ENCODE results near the gene HPD. TPM values are rescaled to one million over a fixed set of nuclear protein-coding genes. Genes with fewer than 3 reads are reported as not detected.

Gene HPD
- total RNA-seq, 8 experiments from 2014 or later: 0.19 to 0.46 (median 0.21) TPM; not detected in 5

- Histone ChIP-seq H3K4me3 (peak overlapping the region; percentile 33 to 59 (median 44)), H3K4me1 (replicated peaks in 1 of 2) (peaks cover 17 to 20% of the 10 kb centered on the region in 2 donors), H3K27ac (peak overlapping the region in 1 of 2 donors; percentile 34)
- in situ Hi-C loops (cut with MboI; ENCODE audit: low pct_unique_long_range_greater_than_20kb in 2 of 9, low sequenced_read_pairs in 9 of 9, unreplicated experiment in 9 of 9): no loop called here
- peak; percentile 82 to 90 (median 84) for ATAC-seq (replicated peaks in 6 of 8)
- WGBS, 10 experiments: 0 to 14% (median 0%) methylated on average over 1 to 7 of the region's 46 CpGs; no CpG with 5 or more reads in 5 of the 10 experiments
Measured at GRCh38 chr12:121811434-121812319, 47.0 kb downstream of the HPD start.

GRCh38 chr12:121810833-121811433, 47.7 kb downstream of the HPD start:
- no peak for ATAC-seq (replicated peaks in 6 of 8)
- WGBS, 10 experiments: 0 to 100% (median 69%) methylated on average over 1 to 5 of the region's 6 CpGs
- in situ Hi-C loops (cut with MboI; ENCODE audit: low pct_unique_long_range_greater_than_20kb in 2 of 9, low sequenced_read_pairs in 9 of 9, unreplicated experiment in 9 of 9): no loop called here
- peak overlapping the region in 4 of 5 donors; percentile 39 to 59 (median 47) for H3K4me3 ChIP-seq
- H3K4me1 ChIP-seq (replicated peaks in 1 of 2): peaks cover 17 to 21% of the 10 kb centered on the region in 2 donors
- no peak overlapping the region for H3K27ac ChIP-seq

- H3K4me3 ChIP-seq: no peak overlapping the region
- peaks cover 17 to 21% of the 10 kb centered on the region in 2 donors for H3K4me1 ChIP-seq (replicated peaks in 1 of 2)
- H3K27ac ChIP-seq: no peak overlapping the region
- no peak for ATAC-seq (replicated peaks in 6 of 8)
- in situ Hi-C loops (cut with MboI; ENCODE audit: low pct_unique_long_range_greater_than_20kb in 2 of 9, low sequenced_read_pairs in 9 of 9, unreplicated experiment in 9 of 9): no loop called here
- WGBS, 10 experiments: 33 to 100% (median 80%) methylated on average over 1 of the region's 33 CpGs; no CpG with 5 or more reads in 7 of the 10 experiments
Measured at GRCh38 chr12:121810234-121810817, 48.3 kb downstream of the HPD start.

GRCh38 chr12:121809712-121810116, 48.9 kb downstream of the HPD start:
- in situ Hi-C loops (cut with MboI; ENCODE audit: low pct_unique_long_range_greater_than_20kb in 2 of 9, low sequenced_read_pairs in 9 of 9, unreplicated experiment in 9 of 9): no loop called here

DNA sequence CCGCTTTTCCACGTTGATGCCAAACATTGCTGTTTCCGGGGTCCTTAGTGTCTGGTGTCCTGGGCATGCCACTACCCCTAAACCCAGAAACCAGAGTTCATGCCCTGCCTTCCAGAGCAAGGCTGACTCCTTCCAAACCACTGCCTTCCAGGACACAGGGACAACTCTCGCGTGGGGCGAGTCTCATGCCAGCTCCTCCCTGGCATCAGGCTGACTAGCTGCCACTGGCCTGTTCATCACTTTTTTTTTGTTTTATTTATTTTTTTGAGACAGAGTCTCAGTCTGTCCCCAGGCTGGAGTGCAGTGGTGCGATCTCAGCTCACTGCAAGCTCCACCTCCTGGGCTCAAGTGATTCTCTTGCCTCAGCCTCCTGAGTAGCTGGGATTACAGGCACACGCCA, 50.0 kb downstream of the HPD start:
- 70 to 100% (median 94%) methylated on average over 1 to 7 of the region's 8 CpGs; no CpG with 5 or more reads in 4 of the 10 experiments for WGBS, 10 experiments
- Histone ChIP-seq H3K27ac (no peak overlapping the region), H3K4me1 (replicated peaks in 1 of 2) (peaks cover 17 to 21% of the 10 kb centered on the region in 2 donors), H3K4me3 (no peak overlapping the region)
- no peak for ATAC-seq (replicated peaks in 6 of 8)
- in situ Hi-C loops (cut with MboI; ENCODE audit: low pct_unique_long_range_greater_than_20kb in 2 of 9, low sequenced_read_pairs in 9 of 9, unreplicated experiment in 9 of 9): no loop called here

More at GRCh38 chr12:121809712-121810116, 48.9 kb downstream of the HPD start:
- H3K27ac ChIP-seq: no peak overlapping the region
- ATAC-seq (replicated peaks in 6 of 8): no peak
- peaks cover 17 to 21% of the 10 kb centered on the region in 2 donors for H3K4me1 ChIP-seq (replicated peaks in 1 of 2)
- WGBS, 10 experiments: 60 to 80% (median 75%) methylated on average over 1 to 2 of the region's 27 CpGs; no CpG with 5 or more reads in 6 of the 10 experiments
- no peak overlapping the region for H3K4me3 ChIP-seq

- 70 to 100% (median 85%) methylated on average over 1 to 3 of the region's 14 CpGs; no CpG with 5 or more reads in 6 of the 10 experiments for WGBS, 10 experiments
Measured at GRCh38 chr12:121807642-121808347, 50.9 kb downstream of the HPD start.

GRCh38 chr12:121806546-121807423, 51.9 kb downstream of the HPD start:
- H3K27ac ChIP-seq: peak overlapping the region; percentile 59 to 76
- 0 to 65% (median 15%) methylated on average over 1 to 19 of the region's 21 CpGs; no CpG with 5 or more reads in 1 of the 10 experiments for WGBS, 10 experiments
- peak overlapping the region; percentile 54 to 92 (median 57) for H3K4me3 ChIP-seq
- in situ Hi-C loops (cut with MboI; ENCODE audit: low pct_unique_long_range_greater_than_20kb in 2 of 9, low sequenced_read_pairs in 9 of 9, unreplicated experiment in 9 of 9): no loop called here
- peaks cover 12 to 14% of the 10 kb centered on the region in 2 donors for H3K4me1 ChIP-seq (replicated peaks in 1 of 2)
- ATAC-seq (replicated peaks in 6 of 8): peak; percentile 2 to 46 (median 26)

More at GRCh38 chr12:121807642-121808347, 50.9 kb downstream of the HPD start:
- H3K27ac ChIP-seq: no peak overlapping the region
- no peak for ATAC-seq (replicated peaks in 6 of 8)
- in situ Hi-C loops (cut with MboI; ENCODE audit: low pct_unique_long_range_greater_than_20kb in 2 of 9, low sequenced_read_pairs in 9 of 9, unreplicated experiment in 9 of 9): no loop called here
- peak overlapping the region in 1 of 5 donors; percentile 54 for H3K4me3 ChIP-seq
- H3K4me1 ChIP-seq (replicated peaks in 1 of 2): peaks cover 12 to 15% of the 10 kb centered on the region in 2 donors

DNA sequence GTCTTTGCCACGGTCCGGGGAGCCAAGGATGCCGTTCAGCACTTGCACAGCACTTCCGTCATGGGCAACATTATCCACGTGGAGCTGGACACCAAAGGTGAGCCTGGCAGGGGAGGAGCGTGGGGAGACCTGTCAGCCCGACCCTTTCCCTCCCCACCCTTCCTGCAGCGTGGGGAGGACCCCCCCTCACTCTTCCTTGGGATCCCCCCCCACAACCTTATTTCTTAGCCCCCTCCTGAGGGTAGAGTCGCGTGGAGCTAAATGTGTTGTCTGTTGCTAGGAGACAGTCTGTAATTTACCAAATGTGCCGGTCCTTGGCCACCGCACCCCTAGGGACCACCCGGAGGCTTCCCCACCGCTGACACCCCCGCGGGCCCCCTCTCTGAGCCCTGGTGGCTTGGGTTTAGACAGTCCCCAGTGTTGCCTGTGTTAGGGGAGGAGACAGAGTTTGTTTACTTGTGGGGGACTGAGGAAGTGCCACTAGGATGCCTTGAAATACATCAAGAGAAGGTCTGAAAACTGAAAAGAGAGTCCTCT, 52.6 kb downstream of the HPD start:
- in situ Hi-C loops (cut with MboI; ENCODE audit: low pct_unique_long_range_greater_than_20kb in 2 of 9, low sequenced_read_pairs in 9 of 9, unreplicated experiment in 9 of 9): no loop called here
- Histone ChIP-seq H3K27ac (peak overlapping the region; percentile 59 to 100), H3K4me3 (peak overlapping the region; percentile 54 to 92 (median 57)), H3K4me1 (replicated peaks in 1 of 2) (peaks cover 8 to 13% of the 10 kb centered on the region in 2 donors)
- peak in 1 of 8 experiments; percentile 2 for ATAC-seq (replicated peaks in 6 of 8)
- 0% methylated on average over 2 of the region's 16 CpGs; no CpG with 5 or more reads in 9 of the 10 experiments for WGBS, 10 experiments

DNA sequence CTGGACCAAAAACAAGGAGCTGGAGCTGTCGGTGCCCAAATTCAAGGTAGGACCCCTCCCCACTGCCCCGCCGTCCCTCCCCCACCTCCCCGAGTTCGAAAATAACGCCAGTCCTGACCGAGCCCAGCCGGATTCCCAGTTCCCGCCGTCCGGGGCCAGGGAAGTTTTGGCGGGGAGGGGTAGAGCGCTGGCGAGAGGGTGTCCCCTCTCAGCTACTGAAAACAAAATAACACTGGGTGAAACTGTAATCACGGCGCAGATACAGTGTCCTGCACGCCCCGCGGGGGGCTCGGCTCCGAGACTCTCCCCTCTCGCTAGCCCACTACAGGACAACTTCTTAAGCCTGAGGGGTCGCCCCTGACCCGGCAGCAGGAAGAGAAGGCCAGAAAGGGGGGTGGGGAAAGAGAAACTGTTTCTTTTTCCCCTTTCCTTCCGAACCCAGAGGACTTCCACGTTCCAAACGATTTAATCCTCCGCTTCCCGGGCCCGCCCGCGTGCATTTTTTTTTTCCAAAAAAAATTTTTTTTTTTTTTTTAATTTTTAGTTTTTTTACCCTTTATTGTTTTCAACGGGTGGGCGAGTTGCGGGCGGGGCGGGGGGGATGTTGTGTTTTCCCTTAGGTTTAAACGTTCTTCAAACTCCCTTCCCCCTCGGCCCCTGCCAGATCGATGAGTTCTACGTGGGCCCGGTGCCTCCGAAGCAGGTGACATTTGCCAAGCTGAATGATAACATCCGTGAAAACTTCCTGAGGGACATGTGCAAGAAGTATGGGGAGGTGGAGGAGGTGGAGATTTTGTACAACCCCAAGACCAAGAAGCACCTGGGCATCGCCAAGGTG, 53.3 kb downstream of the HPD start:
- H3K27ac ChIP-seq: peak overlapping the region; percentile 98 to 100
- WGBS, 10 experiments: 0 to 5% (median 0%) methylated on average over 1 to 28 of the region's 45 CpGs; no CpG with 5 or more reads in 2 of the 10 experiments

GRCh38 chr12:121804417-121805111, 54.1 kb downstream of the HPD start:
- no peak for ATAC-seq (replicated peaks in 6 of 8)
- H3K27ac ChIP-seq: peak overlapping the region; percentile 98 to 100
- H3K4me1 ChIP-seq (replicated peaks in 1 of 2): peaks cover 7% of the 10 kb centered on the region in 2 donors
- WGBS, 10 experiments: 0% methylated on average over 5 of the region's 63 CpGs; no CpG with 5 or more reads in 9 of the 10 experiments
- in situ Hi-C loops (cut with MboI; ENCODE audit: low pct_unique_long_range_greater_than_20kb in 2 of 9, low sequenced_read_pairs in 9 of 9, unreplicated experiment in 9 of 9): no loop called here
- H3K4me3 ChIP-seq: peak overlapping the region; percentile 54 to 92 (median 57)

More for the DNA sequence above, 53.3 kb downstream of the HPD start:
- Histone ChIP-seq H3K4me3 (peak overlapping the region; percentile 54 to 92 (median 57)), H3K4me1 (replicated peaks in 1 of 2) (peaks cover 7% of the 10 kb centered on the region in 2 donors)
- ATAC-seq (replicated peaks in 6 of 8): no peak
- in situ Hi-C loops (cut with MboI; ENCODE audit: low pct_unique_long_range_greater_than_20kb in 2 of 9, low sequenced_read_pairs in 9 of 9, unreplicated experiment in 9 of 9): no loop called here
